Activated naive CD8-positive, alpha-beta T cell treated with anti-CD3 and anti-CD28 coated beads for 36 hours (primary cell): Measurements from ENCODE around the gene ARHGEF4. TPM values are rescaled to one million over a fixed set of nuclear protein-coding genes. Genes with fewer than 3 reads are reported as not detected.

ENCODE experiments used
- DNase-seq: peaks from one replicate; pipeline ENCODE4 v3.0.0; 2021
- H3K27ac Mint-ChIP-seq: one replicate; pipeline ENCODE4 v1.8.0; 2022; ENCODE audit warnings: mild to moderate bottlenecking, moderate library complexity, mixed read lengths
- H3K27me3 Mint-ChIP-seq: one replicate; pipeline ENCODE4 v1.8.0; 2022; ENCODE audit warnings: mild to moderate bottlenecking, mixed read lengths
- H3K36me3 Mint-ChIP-seq: one replicate; pipeline ENCODE4 v1.8.0; 2021; ENCODE audit warnings: mild to moderate bottlenecking, mixed read lengths
- H3K4me1 Mint-ChIP-seq: one replicate; pipeline ENCODE4 v1.8.0; 2021; ENCODE audit warnings: mixed read lengths
- H3K4me3 Mint-ChIP-seq: one replicate; pipeline ENCODE4 v1.8.0; 2022; ENCODE audit warnings: mild to moderate bottlenecking, moderate library complexity, mixed read lengths
- H3K9me3 Mint-ChIP-seq: one replicate; pipeline ENCODE4 v1.8.0; 2022; ENCODE audit warnings: mixed read lengths
- total RNA-seq, 2 experiments: library from RNA; stranded (reverse); gene quantifications; one replicate each; pipeline ENCODE4 v1.2.3, GENCODE V29; 2021

The ARHGEF4 gene
- total RNA-seq, 2 experiments from 2014 or later = 2.8 to 3.3 TPM

DNA sequence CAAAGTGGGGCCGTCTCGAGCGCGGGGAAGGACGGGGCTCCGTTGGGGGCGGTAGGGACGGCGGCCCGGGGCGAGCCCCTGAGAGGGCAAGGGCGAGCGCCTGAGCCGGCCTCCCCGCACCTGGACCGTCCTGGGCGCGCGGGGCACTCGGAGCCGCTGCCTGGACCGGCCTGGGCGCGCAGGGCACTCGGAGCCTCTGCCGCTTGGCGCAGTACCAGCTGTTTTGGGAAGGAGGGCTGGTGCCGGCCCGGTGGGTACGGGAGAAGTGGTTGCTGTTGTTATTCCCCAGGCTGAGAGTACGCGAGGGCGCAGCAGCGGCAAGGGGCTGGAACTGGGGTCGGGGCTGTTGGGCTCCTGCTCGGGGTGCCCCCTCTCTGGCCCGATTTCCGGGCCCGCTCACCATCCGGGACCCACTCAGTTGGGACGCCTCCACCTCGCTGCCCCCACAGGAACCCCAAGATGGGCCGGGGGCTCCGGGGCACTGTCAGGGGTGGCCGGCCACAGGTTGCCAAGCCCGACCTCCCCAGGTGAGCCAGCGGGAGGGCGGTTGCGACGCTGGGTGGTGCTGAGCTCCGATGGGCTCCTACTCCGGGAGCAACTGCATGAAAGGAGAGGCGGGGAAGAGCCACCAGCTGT lies 579 bp downstream of the ARHGEF4 start:
- Mint-ChIP-seq H3K36me3 (no peaks in the 10 kb centered on the region), H3K4me3 (no peak overlapping the region), H3K27me3 (peaks cover 62% of the 10 kb centered on the region), H3K27ac (no peak overlapping the region), H3K9me3 (no peaks in the 10 kb centered on the region), H3K4me1 (no peaks in the 10 kb centered on the region)
- DNase-seq = no peak

- Mint-ChIP-seq H3K27me3 (peaks cover 60% of the 10 kb centered on the region), H3K4me1 (no peaks in the 10 kb centered on the region), H3K4me3 (no peak overlapping the region), H3K36me3 (no peaks in the 10 kb centered on the region), H3K27ac (no peak overlapping the region), H3K9me3 (no peaks in the 10 kb centered on the region)
- no peak for DNase-seq
These were observed 1.3 kb downstream of the ARHGEF4 start for GRCh38 chr2:130837811-130838565.

DNA sequence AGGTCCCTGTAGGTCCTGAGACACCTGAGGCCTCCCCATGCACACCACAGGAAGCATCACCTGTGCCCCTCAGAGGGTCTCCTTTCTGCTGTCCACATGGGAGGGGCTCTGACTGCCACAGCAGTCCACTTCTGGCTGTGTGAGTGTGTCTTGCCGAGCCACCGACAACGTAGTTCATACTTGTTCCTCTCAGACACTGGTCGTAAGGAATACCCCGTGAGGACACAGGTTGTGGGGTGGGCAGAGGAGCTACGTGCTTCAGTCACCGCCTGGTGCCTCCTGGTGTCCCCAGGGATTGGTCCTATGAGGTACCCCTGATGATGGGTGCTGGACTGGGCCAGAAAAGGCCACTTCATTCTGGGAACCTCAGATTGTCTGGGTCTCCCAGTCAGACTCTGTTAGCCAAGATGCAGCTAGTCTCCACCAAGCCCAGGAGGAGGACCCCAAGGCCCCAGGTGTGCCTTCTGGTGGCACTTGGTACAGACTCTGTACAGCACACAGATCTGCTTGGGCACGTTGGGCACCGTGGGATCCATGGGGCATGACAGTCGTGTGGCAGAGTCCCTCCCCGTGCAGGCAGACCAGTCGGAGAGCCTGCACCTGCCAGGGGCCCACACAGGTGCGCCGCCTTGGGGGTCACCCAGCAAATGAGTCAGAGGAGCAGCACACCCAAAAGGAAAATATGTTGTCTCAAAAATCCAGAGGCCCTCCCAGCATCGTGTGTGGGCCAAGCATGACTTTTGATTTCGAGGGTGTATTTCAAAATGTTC lies 2.5 kb downstream of the ARHGEF4 start:
- H3K27ac Mint-ChIP-seq = no peak overlapping the region
- no peaks in the 10 kb centered on the region for H3K4me1 Mint-ChIP-seq
- peaks cover 52% of the 10 kb centered on the region for H3K27me3 Mint-ChIP-seq
- H3K36me3 Mint-ChIP-seq = no peaks in the 10 kb centered on the region
- no peak for DNase-seq
- H3K4me3 Mint-ChIP-seq = no peak overlapping the region
- H3K9me3 Mint-ChIP-seq = no peaks in the 10 kb centered on the region

DNA sequence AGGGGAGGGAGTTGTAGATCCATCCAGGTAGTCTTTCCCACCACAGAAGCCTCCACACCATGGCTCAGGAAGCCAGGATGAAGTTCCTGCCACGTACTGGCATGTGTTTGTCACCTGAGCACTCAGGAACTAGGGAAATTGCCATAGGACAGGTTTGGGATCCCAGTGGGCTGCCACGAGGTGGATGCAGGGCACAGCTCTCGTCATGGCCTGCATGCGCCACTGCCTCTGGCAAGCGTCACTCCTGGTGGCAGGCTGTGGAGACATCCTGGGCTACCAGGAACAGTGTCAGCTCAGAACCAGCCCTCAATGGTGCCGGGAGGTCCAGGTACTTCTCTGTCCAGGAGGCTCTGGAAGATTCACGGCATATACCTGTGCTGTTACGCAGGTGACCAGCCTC lies 3.8 kb downstream of the ARHGEF4 start:
- Mint-ChIP-seq H3K9me3 (no peaks in the 10 kb centered on the region), H3K4me1 (no peaks in the 10 kb centered on the region), H3K4me3 (no peak overlapping the region), H3K27me3 (peaks cover 41% of the 10 kb centered on the region), H3K27ac (no peak overlapping the region), H3K36me3 (no peaks in the 10 kb centered on the region)
- no peak for DNase-seq

DNA sequence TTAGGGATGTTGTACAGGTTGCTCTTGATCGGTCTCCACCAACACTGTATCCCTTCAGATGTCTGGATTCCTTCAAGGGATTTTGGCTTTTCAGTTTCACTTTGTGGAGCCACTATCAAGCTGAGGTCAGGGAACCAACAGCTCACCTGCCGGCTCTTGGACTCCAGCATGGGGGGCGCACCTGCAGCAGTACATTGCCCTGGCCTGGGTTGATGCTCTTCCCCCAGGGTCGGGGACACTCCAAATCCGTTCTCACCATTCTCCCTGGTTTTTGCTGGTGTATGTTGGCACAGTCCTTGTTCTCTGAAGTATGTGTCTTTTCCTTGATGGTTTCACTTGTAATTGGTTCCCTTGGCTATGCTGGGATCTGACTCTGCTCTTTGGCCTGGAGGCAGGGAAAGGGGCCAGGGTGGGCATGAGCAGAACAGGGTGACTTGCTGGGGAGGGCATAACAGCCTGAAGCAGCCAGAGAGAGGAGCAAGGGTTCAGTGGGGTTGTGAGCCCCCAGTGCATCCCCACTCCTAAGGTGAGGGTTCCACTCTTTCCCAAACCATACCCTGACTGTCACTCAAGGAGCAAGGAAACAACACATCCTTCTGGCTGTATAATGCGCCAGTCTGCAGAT lies 5.1 kb downstream of the ARHGEF4 start:
- Mint-ChIP-seq H3K36me3 (no peaks in the 10 kb centered on the region), H3K27ac (no peak overlapping the region), H3K4me3 (no peak overlapping the region), H3K27me3 (peaks cover 30% of the 10 kb centered on the region), H3K9me3 (no peaks in the 10 kb centered on the region), H3K4me1 (no peaks in the 10 kb centered on the region)
- DNase-seq = no peak

DNA sequence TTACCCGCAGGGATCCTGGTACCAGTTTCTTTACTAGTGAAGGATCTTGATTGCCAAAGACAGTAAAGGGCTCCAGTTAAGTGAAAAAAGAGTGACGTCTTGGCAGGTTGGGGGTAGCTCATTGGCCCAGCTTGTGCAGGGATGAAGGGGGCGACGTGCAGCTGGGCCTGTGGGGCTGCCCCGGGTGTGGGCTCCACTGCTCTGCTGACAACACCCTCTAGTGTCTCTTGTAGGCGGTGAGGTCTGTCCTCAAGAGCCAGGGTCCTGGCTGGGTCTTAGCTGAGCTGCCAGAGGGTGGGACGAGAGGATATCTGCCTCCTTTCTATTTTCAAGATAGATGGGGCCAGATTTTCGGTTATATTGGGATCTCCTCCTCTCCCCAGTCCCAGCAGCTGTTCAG lies 6.1 kb downstream of the ARHGEF4 start:
- Mint-ChIP-seq H3K9me3 (no peaks in the 10 kb centered on the region), H3K27me3 (peaks cover 26% of the 10 kb centered on the region), H3K27ac (no peak overlapping the region), H3K36me3 (no peaks in the 10 kb centered on the region), H3K4me1 (no peaks in the 10 kb centered on the region), H3K4me3 (no peak overlapping the region)
- DNase-seq = no peak

DNA sequence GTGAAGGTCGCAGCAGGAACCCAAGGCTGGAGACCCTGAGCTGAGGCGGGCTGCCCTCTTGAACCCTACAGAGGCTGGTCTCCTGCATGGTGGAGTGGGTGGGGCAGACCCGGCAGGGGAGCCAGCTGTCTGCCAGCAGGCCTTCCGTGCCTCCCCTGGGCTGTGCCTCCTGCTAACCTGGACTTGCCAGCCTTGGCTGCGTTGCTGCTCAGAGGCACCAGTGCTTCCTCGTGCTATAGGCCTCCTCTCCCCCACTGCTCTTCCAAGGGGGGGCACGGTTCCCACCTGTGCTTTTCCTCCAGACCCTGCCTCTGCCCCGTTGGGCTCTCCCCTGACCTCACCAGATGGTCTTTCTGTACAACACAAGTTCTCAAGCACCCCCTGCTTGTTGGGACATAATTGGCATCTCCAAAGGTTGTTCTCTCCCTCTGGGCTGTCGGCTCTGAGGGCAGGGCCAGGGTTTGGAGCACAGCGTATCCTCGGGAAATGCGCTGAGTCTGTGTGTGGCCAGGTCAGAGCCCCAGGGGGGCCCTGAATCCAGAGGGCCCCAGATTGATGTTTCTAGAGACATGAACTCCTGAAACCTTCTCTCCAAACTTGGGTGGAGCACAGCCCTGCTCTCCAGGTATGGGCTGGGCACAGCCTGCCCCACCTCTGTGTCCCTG lies 6.7 kb downstream of the ARHGEF4 start:
- Mint-ChIP-seq H3K36me3 (no peaks in the 10 kb centered on the region), H3K27ac (no peak overlapping the region), H3K4me3 (no peak overlapping the region), H3K9me3 (no peaks in the 10 kb centered on the region), H3K4me1 (no peaks in the 10 kb centered on the region), H3K27me3 (peaks cover 19% of the 10 kb centered on the region)
- no peak for DNase-seq

DNA sequence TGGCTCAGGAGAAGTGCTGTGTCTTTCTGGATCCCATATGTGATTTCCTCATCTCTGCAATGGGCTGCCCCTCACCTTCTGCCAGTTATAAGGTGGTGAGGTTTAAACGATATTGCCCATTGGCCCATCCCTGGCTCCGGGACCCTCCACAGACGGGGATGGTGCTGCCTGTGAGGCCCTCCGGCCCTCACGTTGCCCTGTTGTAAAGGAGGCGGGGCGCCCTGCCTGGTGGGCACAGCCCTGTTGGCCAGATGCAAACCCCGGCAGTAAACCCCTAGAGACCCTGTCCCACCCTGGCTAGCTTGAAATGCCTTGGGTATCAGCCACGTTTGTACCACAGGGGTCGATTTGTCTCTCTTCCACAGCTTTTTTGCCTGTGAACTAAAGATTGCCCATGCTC lies 7.4 kb downstream of the ARHGEF4 start:
- H3K27ac Mint-ChIP-seq = no peak overlapping the region
- no peak for DNase-seq
- no peak overlapping the region for H3K4me3 Mint-ChIP-seq
- H3K27me3 Mint-ChIP-seq = peaks cover 12% of the 10 kb centered on the region
- H3K36me3 Mint-ChIP-seq = no peaks in the 10 kb centered on the region
- H3K9me3 Mint-ChIP-seq = no peaks in the 10 kb centered on the region
- no peaks in the 10 kb centered on the region for H3K4me1 Mint-ChIP-seq

GRCh38 chr2:130845505-130846085 lies 8.9 kb downstream of the ARHGEF4 start:
- H3K9me3 Mint-ChIP-seq = no peaks in the 10 kb centered on the region
- H3K4me1 Mint-ChIP-seq = no peaks in the 10 kb centered on the region
- H3K27me3 Mint-ChIP-seq = peaks cover 10% of the 10 kb centered on the region
- DNase-seq = no peak
- H3K27ac Mint-ChIP-seq = no peak overlapping the region
- H3K36me3 Mint-ChIP-seq = no peaks in the 10 kb centered on the region
- no peak overlapping the region for H3K4me3 Mint-ChIP-seq

DNA sequence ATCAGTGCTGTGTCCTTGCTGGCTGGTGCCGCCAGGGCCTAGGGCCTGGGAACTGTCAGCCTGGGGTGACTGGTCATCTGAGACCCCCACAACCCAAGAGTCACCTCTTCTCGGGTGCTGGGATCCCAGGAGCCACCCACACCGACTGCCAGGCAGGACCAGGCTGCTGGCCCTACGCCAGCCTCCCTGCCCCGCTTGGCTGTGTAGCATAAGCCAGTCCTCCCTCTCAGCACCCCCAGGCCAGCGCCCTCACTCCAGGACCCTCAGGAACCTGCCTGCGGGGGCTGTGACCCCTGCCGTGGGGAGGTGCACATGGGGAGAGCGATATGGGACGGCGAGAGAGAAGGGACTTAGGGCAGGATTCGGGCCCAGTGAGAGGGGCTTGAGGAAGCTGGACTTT lies 9.5 kb downstream of the ARHGEF4 start:
- H3K27me3 Mint-ChIP-seq = peaks cover 10% of the 10 kb centered on the region
- no peak for DNase-seq
- H3K36me3 Mint-ChIP-seq = no peaks in the 10 kb centered on the region
- no peak overlapping the region for H3K27ac Mint-ChIP-seq
- H3K4me1 Mint-ChIP-seq = no peaks in the 10 kb centered on the region
- H3K4me3 Mint-ChIP-seq = no peak overlapping the region
- H3K9me3 Mint-ChIP-seq = no peaks in the 10 kb centered on the region

DNA sequence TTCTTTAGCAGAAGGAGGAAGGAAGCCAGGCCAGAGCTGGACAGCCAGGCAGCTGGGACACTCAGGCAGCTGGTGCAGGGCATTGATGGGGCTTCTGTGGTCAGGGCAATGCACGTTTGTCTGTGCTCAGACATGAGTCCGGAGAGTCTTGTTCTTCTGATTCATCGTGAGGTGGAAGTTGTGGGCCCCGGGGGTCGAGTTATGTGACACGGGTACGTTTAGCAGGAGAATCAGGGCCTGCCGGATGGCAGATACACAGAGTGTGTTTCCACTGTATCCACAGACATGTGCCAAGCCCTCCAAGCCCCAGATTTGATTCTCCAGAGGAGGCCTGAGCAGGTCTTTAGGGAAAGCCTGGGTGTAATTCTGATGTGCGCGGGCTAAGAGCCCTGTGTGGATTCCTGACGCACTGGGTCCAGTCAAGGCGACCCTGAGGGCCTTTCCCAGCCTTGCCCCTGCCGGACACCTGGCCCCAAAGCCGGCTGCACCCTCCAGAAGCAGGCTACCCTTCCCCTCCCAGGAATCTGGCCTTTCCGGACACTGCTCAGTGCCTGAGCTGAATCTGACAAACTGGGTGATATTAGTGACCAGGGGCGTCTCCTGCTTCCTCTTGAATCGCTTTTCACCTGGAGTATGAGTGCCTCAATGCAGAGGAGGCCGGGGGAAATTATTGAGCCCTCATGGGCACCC lies 10.1 kb downstream of the ARHGEF4 start:
- H3K36me3 Mint-ChIP-seq = no peaks in the 10 kb centered on the region
- no peak overlapping the region for H3K27ac Mint-ChIP-seq
- H3K9me3 Mint-ChIP-seq = no peaks in the 10 kb centered on the region
- H3K4me3 Mint-ChIP-seq = no peak overlapping the region
- peaks cover 5% of the 10 kb centered on the region for H3K27me3 Mint-ChIP-seq
- H3K4me1 Mint-ChIP-seq = no peaks in the 10 kb centered on the region
- DNase-seq = no peak

DNA sequence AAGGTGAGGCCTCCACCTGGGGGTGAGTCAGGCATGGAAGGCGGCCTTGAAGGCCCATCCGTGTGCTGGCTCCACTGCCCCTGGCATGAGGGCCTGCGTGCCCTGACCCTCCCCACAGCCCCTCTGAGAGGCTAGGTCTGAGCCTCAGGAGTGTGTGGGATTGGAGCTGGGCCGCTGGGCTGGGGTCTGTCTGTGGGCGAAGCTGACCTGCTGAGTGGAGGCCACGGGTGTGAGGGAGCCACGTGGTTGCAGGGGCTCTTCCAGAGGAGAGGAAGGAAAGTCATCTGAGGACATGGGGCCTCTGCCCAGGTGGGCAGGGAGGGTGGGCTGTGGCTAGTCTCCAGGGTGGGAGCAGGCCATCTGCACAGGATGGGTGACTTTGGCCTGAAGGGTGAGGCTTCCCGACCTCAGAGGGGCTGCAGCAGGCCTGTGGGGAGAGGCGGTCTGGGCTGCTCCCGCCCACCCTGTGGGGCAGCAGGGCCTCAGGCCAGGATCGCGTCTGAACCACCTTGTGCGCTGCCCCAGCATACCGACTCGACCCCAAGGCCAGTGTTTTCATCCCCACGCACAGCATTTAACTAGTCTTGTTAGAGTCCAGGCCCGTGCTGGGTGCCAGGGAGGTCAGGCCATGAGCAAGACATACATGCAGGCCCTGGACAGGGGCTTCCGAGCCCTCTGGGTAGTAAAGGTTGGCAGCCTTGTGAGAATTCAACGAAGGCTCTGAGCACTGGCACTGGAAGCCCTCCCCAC lies 11.2 kb downstream of the ARHGEF4 start:
- Mint-ChIP-seq H3K36me3 (no peaks in the 10 kb centered on the region), H3K27me3 (no peaks in the 10 kb centered on the region), H3K4me1 (no peaks in the 10 kb centered on the region), H3K4me3 (no peak overlapping the region), H3K9me3 (no peaks in the 10 kb centered on the region), H3K27ac (peak overlapping the region; percentile 34)
- DNase-seq = no peak

- no peaks in the 10 kb centered on the region for H3K4me1 Mint-ChIP-seq
- no peak overlapping the region for H3K4me3 Mint-ChIP-seq
- no peak for DNase-seq
- H3K36me3 Mint-ChIP-seq = no peaks in the 10 kb centered on the region
- H3K27me3 Mint-ChIP-seq = no peaks in the 10 kb centered on the region
- H3K9me3 Mint-ChIP-seq = no peaks in the 10 kb centered on the region
- no peak overlapping the region for H3K27ac Mint-ChIP-seq
These were observed 12.0 kb downstream of the ARHGEF4 start for GRCh38 chr2:130848526-130849210.
